Right ventricle myocardium superior (tissue), 1 donor: ENCODE results near the gene MESD. TPM values are rescaled to one million over a fixed set of nuclear protein-coding genes. Genes with fewer than 3 reads are reported as not detected.
A peak's percentile ranks its signal among the peaks of the same experiment; 100 is the strongest.

ENCODE experiments used
- ATAC-seq: fragments of 200-7000 bp; cut with Tn5 transposase; one replicate; pipeline ENCODE4 v1.9.1; 2020; ENCODE audit warnings: mild to moderate bottlenecking; ENCODE audit not compliant: poor library complexity
- DNase-seq: peaks from one replicate; pipeline ENCODE4 v3.0.0-alpha.2; 2020
- intact Hi-C: fragments of 100-400 bp; cut with DNase I; formaldehyde crosslinking; loops from one replicate; pipeline ENCODE4 v1.11.2; 2022
- long read RNA-seq: library from polyadenylated mRNA; unstranded; transcript quantifications from one replicate; pipeline ENCODE4 v2.0.0, GENCODE V29; 2021
- total RNA-seq: library from RNA; stranded (reverse); fragmentation: NEBNext Ultra II Directional; extraction: Animal tissue kit (Norgen Biotek cat#: 25700); gene quantifications from one replicate; pipeline ENCODE4 v1.2.1, GENCODE V29; 2021
- donor health status: DM: no; HTN: yes; CAD: no; lungs with severe emphysema.

The MESD gene
- 12.5 TPM for total RNA-seq
- long read RNA-seq, full-length matches to known transcripts, result 56 of 60 reads
- long read RNA-seq, partial matches to known transcripts, result 1 of 60 reads
- long read RNA-seq, other reads (novel, unspliced or antisense), result 3 of 60 reads

DNA sequence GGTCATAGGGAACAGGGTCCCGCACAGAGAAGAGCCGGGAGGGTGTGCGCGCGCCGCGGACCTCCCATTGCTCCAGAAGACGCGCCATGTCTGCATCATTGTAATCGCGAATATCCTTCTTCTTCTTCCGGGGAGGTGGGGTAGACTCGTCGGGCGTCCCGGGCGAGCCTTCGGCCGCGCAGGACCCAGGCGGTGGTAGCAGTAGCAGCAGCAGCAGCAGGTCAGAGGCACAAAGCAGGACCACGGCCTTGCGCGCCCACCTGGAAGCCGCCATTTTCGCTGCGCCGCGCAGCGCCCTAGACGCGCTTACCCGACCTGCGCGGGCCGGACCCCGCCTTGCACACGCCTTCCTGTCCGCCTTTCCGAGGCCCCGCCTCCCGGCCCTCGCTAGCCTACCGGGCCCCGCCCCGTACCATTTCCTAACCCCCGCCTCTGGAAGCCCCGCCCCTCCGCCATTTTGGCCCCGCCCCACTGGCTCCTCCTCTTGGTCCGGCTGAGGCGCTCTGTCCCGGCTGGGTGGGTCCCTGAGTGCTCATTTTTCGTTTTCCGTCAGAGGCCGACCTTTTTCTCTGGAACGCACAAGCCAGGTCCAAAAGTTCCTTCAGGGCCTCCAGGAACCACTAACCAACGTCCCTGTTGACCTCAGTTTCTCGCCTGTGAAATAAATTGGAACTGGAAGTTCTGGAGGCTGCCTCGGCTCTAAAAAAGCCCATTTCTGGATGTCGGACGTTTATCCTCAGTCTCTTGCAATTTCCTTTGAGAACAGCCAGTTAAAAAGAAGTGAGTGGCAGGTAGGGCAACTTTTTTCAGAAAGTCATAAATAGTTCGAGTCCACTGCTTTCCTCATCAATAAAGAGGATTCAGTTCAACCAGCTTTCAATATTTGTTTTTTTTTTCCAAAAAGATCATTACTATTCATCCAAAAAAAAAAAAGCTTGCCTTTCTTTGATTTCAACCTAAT lies at the start of gene MESD:
Gene MESD, minus strand, starts transcription at position 302 of the 961 bp plus-strand sequence. Its CDS starts 28 bp downstream, at position 274.
- intact Hi-C loops, result no loop called here
- peak; percentile 99 for DNase-seq
- peak; percentile 98 for ATAC-seq

DNA sequence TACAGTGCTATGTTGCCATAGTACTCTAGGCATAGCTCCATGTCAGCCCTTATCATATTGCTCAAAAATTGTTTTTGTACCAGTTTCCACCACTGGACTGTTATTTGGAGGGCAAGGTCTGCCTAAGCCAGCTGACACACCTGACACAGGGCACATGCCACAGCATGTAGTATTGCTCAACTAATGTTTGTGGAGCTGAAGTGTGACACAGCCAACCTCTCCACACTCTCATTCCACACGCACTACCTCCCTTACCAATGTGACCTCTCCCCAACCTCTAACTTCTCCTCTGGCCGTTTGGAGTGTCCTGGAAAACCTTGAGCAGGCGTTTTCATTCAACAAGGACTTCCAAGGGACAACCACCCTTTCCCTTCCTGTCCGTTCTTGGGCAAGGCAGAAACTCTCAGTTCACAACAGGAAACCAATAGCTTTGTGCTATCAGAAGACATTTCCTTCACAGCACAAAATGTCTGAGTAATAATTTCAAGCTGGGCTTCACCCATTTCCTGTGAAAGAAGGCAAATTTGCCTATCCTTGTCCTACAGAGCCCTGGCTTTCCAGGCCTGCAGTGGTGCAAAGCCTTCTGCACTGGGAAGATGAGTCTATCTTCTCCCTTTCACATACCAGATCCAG lies 49.5 kb upstream of the MESD start:
- intact Hi-C loops, result no loop called here
- ATAC-seq, result peak; percentile 34

GRCh38 chr15:81037952-81038743 lies 48.5 kb upstream of the MESD start:
- intact Hi-C loops, result no loop called here
- DNase-seq (no peak), ATAC-seq (no peak)

More for the DNA sequence above, 49.5 kb upstream of the MESD start:
- DNase-seq, result no peak

GRCh38 chr15:81033508-81033907 lies 43.9 kb upstream of the MESD start:
- ATAC-seq (no peak), DNase-seq (no peak)
- intact Hi-C loops, result no loop called here

DNA sequence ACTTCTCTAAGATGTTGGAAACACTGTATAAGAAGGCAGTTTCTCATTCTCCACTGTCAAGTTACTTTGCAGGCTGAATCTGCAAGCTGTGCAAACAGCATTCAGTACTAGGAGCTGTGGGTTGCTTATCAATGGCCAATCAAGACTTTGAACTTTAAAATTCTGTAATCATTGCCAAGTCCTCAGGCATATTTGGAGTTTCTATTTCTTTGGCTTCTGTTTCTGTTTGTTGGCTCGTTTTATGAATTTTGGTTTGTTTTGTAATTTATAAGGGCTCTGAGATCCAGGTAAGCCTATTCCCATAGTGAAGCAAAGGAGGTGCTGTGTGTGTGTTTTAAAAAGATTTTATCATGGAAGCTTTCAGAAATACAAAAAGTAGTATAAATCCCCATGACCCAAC lies 43.2 kb upstream of the MESD start:
- ATAC-seq, result no peak
- intact Hi-C loops, result no loop called here
- no peak for DNase-seq

- ATAC-seq (no peak), DNase-seq (no peak)
- intact Hi-C loops, result no loop called here
These were observed 42.7 kb upstream of the MESD start for GRCh38 chr15:81032355-81032754.

DNA sequence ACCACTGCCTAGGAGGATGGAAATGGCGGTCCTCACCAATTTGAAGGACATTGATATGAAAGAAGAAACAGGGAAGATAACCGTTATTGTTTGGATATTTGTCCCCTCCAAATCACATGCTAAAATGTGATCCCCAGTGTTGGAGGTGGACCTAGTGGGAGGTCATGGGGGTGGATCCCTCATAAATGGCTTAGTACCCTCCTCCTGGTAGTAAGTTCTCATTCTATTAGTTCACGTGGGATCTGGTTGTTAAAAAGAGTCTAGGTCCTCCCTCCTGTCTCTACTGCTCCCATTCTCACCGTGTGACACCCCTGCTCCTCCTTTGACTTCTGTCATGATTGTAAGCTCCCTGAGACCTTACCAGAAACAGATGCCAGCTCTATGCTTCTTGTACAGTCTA lies 41.6 kb upstream of the MESD start:
- intact Hi-C loops, result no loop called here
- no peak for ATAC-seq
- no peak for DNase-seq

- peak; percentile 15 for ATAC-seq
- intact Hi-C loops, result no loop called here
- no peak for DNase-seq
These were observed 40.7 kb upstream of the MESD start for GRCh38 chr15:81030301-81030750.

GRCh38 chr15:81029414-81030300 lies 40.0 kb upstream of the MESD start:
- peak; percentile 46 for ATAC-seq
- intact Hi-C loops, result no loop called here
- no peak for DNase-seq

DNA sequence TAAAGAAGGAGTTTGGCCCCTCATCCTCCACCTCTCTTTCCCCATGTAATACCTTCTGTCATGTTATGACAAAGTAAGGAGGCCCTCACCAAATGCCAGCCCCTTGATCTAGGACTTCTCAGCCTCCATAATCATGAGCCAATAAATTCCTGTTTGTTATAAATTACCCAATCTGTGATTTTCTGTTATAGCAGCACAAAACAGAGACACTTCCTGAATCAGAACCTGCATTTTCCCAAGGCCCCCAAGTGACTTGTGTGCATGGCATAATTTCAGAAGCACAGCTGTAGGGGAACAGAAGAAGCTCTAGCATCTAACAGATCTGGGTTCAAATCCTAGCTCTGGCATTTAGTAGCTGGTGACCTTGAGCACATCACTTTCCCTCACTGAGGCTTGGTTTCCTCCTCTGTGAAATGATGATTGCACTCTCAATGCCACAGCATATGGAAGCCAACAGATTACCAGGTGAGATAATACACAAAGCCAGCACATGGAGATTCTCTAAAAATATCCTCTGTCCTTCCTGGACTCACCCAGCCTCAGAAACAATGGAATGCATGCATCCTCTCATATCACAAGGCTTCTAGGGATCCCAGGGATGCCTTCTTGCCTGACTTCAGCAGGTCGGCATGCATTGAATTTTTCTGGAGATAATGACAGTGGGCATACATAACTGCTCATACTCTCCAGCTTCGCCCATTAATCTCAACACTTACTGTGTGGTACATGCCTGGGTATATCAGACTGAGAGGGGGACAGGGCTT lies 37.4 kb upstream of the MESD start:
- intact Hi-C loops, result no loop called here
- DNase-seq, result no peak
- ATAC-seq, result no peak

GRCh38 chr15:81025721-81026370 lies 36.2 kb upstream of the MESD start:
- no peak for DNase-seq
- intact Hi-C loops, result no loop called here
- ATAC-seq, result no peak

DNA sequence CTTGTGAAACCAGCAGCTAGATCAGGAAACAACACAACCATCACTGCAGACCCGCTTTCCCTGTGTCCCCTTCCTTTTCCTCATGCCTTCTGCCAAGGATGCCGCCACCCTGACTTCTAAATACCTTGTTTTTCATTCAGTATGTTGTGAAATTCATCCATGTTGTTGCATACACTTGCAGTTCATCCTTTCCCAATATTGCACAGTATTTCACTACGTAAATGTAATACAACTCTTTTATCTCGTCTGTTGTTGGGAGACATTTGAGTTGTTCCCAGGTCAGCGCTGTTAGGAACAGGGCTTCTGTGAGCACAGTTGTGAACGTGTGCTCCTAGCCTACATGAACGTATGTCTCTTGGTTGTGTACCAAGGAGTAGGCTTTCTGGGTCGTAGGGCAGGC lies 35.3 kb upstream of the MESD start:
- intact Hi-C loops, result no loop called here
- ATAC-seq (no peak), DNase-seq (no peak)

GRCh38 chr15:81024265-81024872 lies 34.8 kb upstream of the MESD start:
- DNase-seq, result no peak
- intact Hi-C loops, result no loop called here
- peak; percentile 28 for ATAC-seq

GRCh38 chr15:81023483-81024264 lies 34.1 kb upstream of the MESD start:
- ATAC-seq (peak; percentile 96), DNase-seq (peak; percentile 88)
- intact Hi-C loops, result no loop called here

- ATAC-seq (no peak), DNase-seq (no peak)
- intact Hi-C loops, result no loop called here
These were observed 31.7 kb upstream of the MESD start for GRCh38 chr15:81021321-81021720.

DNA sequence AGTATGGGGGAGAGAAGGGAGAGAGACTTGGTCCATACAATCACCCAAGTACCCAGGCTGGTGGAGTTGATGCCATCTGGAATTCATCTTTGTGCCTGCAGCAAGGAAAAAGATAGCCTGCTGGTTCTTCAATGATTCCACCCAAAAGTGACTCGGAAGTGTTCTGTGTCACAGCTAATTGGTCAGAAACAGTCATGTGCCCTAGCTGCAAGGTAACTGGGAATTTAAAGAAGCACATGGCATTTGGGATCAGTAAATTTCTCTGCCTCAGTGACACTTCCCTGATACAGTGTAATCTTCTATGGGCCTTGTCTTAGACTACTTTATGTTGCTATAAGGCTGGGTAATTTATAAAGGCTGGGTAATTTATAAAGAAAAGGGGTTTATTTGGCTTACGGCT lies 28.6 kb upstream of the MESD start:
- ATAC-seq (no peak), DNase-seq (no peak)
- intact Hi-C loops, result no loop called here
